GM06990 (cell line): ENCODE data around the gene MRPL41.
"Not testable (repeated sequence)": the region's sequence is repeated elsewhere in the genome, so short reads cannot be mapped to it uniquely, and the experiment has no call there.

ENCODE experiments used
- DNase-seq: peaks from one replicate; pipeline ENCODE4 v3.0.0-alpha.2; 2011; ENCODE audit not compliant: insufficient read length; ENCODE audit errors: extremely low read depth
- H3K27me3 ChIP-seq: replicated peaks from 2 replicates; pipeline ENCODE4 v1.6.0; 2011; ENCODE audit warnings: low read length; ENCODE audit not compliant: control insufficient read depth, insufficient read depth
- H3K36me3 ChIP-seq: 2 replicates; pipeline ENCODE4 v1.5.1; 2011; ENCODE audit warnings: low read length; ENCODE audit not compliant: control insufficient read depth, insufficient read depth
- H3K4me3 ChIP-seq: replicated peaks from 2 replicates; pipeline ENCODE4 v1.5.1; 2011; ENCODE audit warnings: low read depth, mild to moderate bottlenecking, control low read depth, low read length
- CTCF ChIP-seq: IDR thresholded peaks from 2 replicates; pipeline ENCODE4 v1.5.1; 2011; ENCODE audit warnings: low read length, control low read depth, mild to moderate bottlenecking, inconsistent platforms; ENCODE audit not compliant: insufficient read depth, poor library complexity, severe bottlenecking

MRPL41 gene

DNA sequence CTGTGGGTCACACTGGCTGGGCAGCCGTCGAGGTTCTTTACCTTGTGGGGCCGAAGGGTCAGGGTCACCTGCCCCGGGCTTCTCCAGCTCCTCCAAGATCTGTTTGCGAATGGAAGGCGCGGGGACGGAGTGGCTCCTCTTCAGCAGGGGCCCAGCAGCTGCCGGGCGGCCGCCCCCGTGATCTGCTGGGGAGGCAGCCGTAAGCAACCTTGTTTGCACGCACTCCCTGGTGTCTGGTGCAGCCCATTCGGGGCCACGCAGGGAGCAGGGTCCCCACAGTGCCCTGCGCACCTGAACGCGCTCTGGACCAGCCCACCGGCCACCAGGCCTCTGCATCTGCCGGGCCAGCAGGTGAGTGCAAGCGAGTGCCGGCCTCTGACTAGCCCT lies 36.3 kb upstream of the MRPL41 start:
- H3K36me3 ChIP-seq = no peaks in the 10 kb centered on the region
- no peak overlapping the region for H3K4me3 ChIP-seq
- no peak for TF ChIP-seq CTCF
- DNase-seq = no peak
- H3K27me3 ChIP-seq = no peaks in the 10 kb centered on the region

DNA sequence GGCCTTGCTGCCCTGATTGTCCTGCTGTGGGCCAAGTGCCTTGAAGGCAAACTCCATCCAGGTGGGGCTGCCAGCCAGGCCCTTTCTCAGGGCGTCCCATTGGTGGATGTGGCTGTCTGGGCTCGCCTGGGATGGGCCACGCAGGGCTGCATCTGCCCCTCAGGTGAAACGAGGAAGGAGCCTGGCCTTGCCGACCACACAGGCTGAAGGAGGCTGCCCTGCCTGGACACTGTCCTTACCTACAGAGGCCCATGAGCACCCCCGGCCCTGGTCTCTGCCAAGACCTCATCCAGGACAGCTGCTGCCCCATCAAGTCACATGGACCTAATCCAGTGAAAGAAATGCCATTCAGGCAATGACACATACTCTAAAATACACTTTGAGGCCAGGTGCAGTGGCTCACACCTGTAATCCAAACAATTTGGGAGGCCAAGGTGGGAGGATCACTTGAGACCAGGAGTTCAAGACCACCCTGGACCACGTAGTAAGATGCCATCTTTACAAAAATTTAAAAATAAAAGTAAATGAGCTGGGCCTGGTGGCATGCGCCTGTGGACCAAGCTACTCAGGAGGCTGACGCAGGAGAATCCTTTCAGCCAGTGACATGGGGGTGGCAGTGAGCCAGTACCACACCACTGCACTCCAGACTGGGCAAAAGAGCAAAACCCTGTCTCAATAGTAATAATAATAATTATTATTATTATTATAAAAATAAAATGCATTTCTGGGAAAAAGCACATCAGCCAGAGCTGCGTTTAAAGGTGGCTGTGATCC lies 35.3 kb upstream of the MRPL41 start:
- no peak for DNase-seq
- Histone ChIP-seq H3K36me3 (no peaks in the 10 kb centered on the region), H3K4me3 (no peak overlapping the region), H3K27me3 (no peaks in the 10 kb centered on the region)
- no peak for TF ChIP-seq CTCF

DNA sequence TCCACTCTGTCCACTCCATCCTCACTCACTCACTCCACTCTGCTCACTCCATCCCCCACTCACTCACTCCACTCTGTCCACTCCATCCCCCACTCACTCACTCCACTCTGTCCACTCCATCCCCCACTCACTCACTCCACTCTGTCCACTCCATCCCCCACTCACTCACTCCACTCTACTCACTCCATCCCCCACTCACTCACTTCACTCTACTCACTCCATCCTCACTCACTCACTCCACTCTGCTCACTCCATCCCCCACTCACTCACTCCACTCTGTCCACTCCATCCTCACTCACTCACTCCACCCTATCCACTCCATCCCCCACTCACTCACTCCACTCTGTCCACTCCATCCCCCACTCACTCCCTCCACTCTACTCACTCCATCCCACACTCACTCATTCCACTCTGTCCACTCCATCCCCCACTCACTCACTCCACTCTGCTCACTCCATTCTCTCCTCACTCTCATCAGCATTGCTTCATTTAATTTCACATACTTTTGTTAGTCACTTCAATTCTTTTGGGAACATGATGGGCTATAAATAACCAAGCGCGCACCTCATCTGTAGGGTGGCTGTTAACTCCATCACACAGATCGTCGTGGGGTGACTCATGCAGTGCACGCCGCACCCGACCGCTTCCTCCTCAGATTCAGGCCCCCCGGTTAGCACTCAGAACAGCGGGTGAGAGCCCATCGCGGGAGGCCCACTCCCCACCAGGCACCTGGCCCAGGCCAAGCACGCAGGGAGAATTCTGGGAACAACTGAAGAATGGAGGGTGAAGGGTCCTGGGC lies 32.8 kb upstream of the MRPL41 start:
- not testable (repeated sequence) for H3K4me3 ChIP-seq, H3K36me3 ChIP-seq, DNase-seq, H3K27me3 ChIP-seq

GRCh38 chr9:137519553-137519952 lies 32.1 kb upstream of the MRPL41 start:
- no peak for DNase-seq
- Histone ChIP-seq H3K4me3 (no peak overlapping the region), H3K36me3 (no peaks in the 10 kb centered on the region), H3K27me3 (no peaks in the 10 kb centered on the region)
- no peak for TF ChIP-seq CTCF

DNA sequence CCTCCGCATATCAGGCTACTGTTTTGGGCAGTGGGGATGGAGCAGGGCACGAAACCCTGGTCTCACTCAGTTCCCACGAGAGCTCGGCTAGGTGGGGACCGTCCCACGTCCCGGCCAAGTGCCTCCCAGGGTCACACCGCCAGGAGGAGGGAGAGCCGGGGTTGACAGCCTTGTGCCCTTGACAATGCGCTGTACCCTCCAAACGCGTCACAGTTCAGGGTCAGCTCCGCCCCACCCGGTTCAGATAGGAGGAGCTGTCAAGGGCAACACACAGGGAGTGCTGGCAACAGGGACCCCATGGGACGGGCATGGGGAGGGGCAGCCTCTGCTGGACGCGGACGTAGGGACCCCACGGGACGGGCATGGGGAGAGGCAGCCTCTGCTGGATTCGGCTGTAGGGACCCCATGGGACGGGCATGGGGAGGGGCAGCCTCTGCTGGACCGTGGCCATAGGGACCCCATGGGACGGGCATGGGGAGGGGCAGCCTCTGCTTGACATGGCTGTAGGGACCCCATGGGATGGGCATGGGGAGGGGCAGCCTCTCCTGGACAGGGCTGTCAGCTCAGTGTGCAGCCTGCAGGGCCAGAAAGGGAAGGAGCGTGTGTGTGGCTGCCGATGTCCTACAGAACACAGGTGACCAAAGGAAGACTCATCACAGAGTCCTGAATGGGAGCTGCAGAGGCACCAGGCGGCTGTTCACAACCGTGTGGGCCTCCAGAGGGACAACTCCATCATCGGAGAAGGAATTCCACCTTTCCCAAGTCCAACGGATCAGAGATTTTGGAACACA lies 30.9 kb upstream of the MRPL41 start:
- H3K27me3 ChIP-seq = no peaks in the 10 kb centered on the region
- no peak overlapping the region for H3K4me3 ChIP-seq
- no peaks in the 10 kb centered on the region for H3K36me3 ChIP-seq
- TF ChIP-seq CTCF = no peak
- no peak for DNase-seq
